K562 (cell line): ENCODE results near the gene SPTSSA. TPM values are rescaled to one million over a fixed set of nuclear protein-coding genes. Genes with fewer than 3 reads are reported as not detected.

Experiments used
- ADNP ChIP-seq: fragments of 200-800 bp; sonication (Bioruptor generic); IDR thresholded peaks from 2 replicates; pipeline ENCODE4 v1.6.1; 2016; ENCODE audit warnings: missing genetic modification characterization, missing compliant biosample characterization
- BRD4 ChIP-seq: fragments of 200-600 bp; sonication (generic); IDR thresholded peaks from 2 replicates; pipeline ENCODE4 v1.6.1; 2017; ENCODE audit warnings: inconsistent platforms
- CREB1 ChIP-seq, 2 experiments: sonication (generic) in 1 of 2; formaldehyde crosslinking in 1 of 2; IDR thresholded peaks; 2 replicates each; pipeline versions ENCODE4 v1.6.1 to v1.8.0; 2012 to 2022; ENCODE audit warnings: inconsistent platforms in 1 of 2, mild to moderate bottlenecking in 1 of 2, missing genetic modification reagents in 1 of 2, moderate library complexity in 1 of 2
- EZH2 ChIP-seq: IDR thresholded peaks from 2 replicates; pipeline ENCODE4 v1.6.1; 2012; ENCODE audit warnings: low read depth, mild to moderate bottlenecking, inconsistent platforms, low read length, borderline replicate concordance
- GATAD2B ChIP-seq: fragments of 450-650 bp; IDR thresholded peaks from 2 replicates; pipeline ENCODE4 v1.6.1; 2017; ENCODE audit warnings: mild to moderate bottlenecking, borderline replicate concordance
- GMEB1 ChIP-seq: fragments of 250-450 bp; sonication (Bioruptor Pico); IDR thresholded peaks from 2 replicates; pipeline ENCODE4 v1.4.0; 2020; ENCODE audit warnings: mild to moderate bottlenecking
- KLF1 ChIP-seq: fragments of 450-650 bp; IDR thresholded peaks from 2 replicates; pipeline ENCODE4 v1.6.1; 2016; ENCODE audit warnings: missing genetic modification characterization, missing compliant biosample characterization
- MEF2A ChIP-seq: IDR thresholded peaks from 2 replicates; pipeline ENCODE4 v1.6.1; 2011; ENCODE audit warnings: low read depth, mild to moderate bottlenecking, low read length, moderate library complexity; ENCODE audit not compliant: control insufficient read depth
- MLLT1 ChIP-seq, 2 experiments: fragments of 450-650 bp; IDR thresholded peaks; 2 replicates each; pipeline ENCODE4 v1.6.1; 2016
- MTA1 ChIP-seq: fragments of 450-650 bp; IDR thresholded peaks from 2 replicates; pipeline ENCODE4 v1.6.1; 2017; ENCODE audit warnings: borderline replicate concordance
- PHF21A ChIP-seq: fragments of 450-650 bp; IDR thresholded peaks from 2 replicates; pipeline ENCODE4 v1.6.1; 2017; ENCODE audit warnings: low read depth, borderline replicate concordance
- POLR2A ChIP-seq: fragments of 450-650 bp; conservative IDR thresholded peaks from 2 replicates; pipeline ENCODE4 v1.6.1; 2016
- RBBP5 ChIP-seq: fragments of 200-600 bp; sonication (generic); IDR thresholded peaks from 2 replicates; pipeline ENCODE4 v1.6.1; 2012; ENCODE audit warnings: borderline replicate concordance, mild to moderate bottlenecking, low read length, control low read depth, inconsistent platforms; ENCODE audit not compliant: insufficient read depth, poor library complexity, severe bottlenecking
- TAF1 ChIP-seq: IDR thresholded peaks from 2 replicates; pipeline ENCODE4 v1.6.1; 2011; ENCODE audit warnings: mild to moderate bottlenecking, low read length, moderate library complexity; ENCODE audit not compliant: insufficient read depth, control insufficient read depth, severe bottlenecking; ENCODE audit errors: extremely low read depth
- TBP ChIP-seq: optimal IDR thresholded peaks from 2 replicates; pipeline ENCODE3; 2011; ENCODE audit warnings: low read depth, low read length, improper control_type of control experiment
- THRAP3 ChIP-seq: fragments of 450-650 bp; IDR thresholded peaks from 2 replicates; pipeline ENCODE4 v1.6.1; 2016; ENCODE audit warnings: mild to moderate bottlenecking, inconsistent platforms, borderline replicate concordance
- YY1 ChIP-seq, 3 experiments: IDR thresholded peaks; 2 replicates each; pipeline ENCODE4 v1.6.1; 2011; ENCODE audit warnings: low read length in 2 of 3, mild to moderate bottlenecking in 2 of 3, moderate library complexity in 2 of 3, borderline replicate concordance in 1 of 3, control low read depth in 1 of 3, low read depth in 1 of 3; ENCODE audit not compliant: insufficient read depth in 3 of 3, insufficient replicate concordance in 2 of 3, control insufficient read depth in 1 of 3, insufficient read length in 1 of 3; ENCODE audit errors: extremely low read depth in 1 of 3
- ZBTB7A ChIP-seq: IDR thresholded peaks from 2 replicates; pipeline ENCODE4 v1.6.1; 2011; ENCODE audit warnings: low read depth, mild to moderate bottlenecking, low read length, moderate library complexity, borderline replicate concordance; ENCODE audit not compliant: control insufficient read depth
- ZNF431 ChIP-seq: sonication (generic); formaldehyde crosslinking; IDR thresholded peaks from 2 replicates; pipeline ENCODE4 v1.8.0; 2022; ENCODE audit warnings: mild to moderate bottlenecking, missing genetic modification reagents
- ZNF695 ChIP-seq: fragments of 450-650 bp; formaldehyde crosslinking; IDR thresholded peaks from 2 replicates; pipeline ENCODE4 v1.4.0; 2020; ENCODE audit warnings: mild to moderate bottlenecking, moderate library complexity
- ZNF79 ChIP-seq: fragments of 250-450 bp; sonication (Bioruptor Pico); IDR thresholded peaks from 2 replicates; pipeline ENCODE4 v1.4.0; 2020; ENCODE audit warnings: low read depth, mild to moderate bottlenecking, moderate library complexity
- polyA plus RNA-seq, 8 experiments: library from polyadenylated mRNA; depleted of rRNA in 4 of 8; stranded (reverse) in 5 of 8; unstranded in 3 of 8; fragments of >200 nt; fragmentation: Nextera tagmentation in 2 of 8; fragmentation: Illumina TruSeq in 1 of 8; extraction: Ambion mirVana in 2 of 8; extraction: Trizol in 1 of 8; gene quantifications; 2 replicates each; pipeline versions ENCODE4 v1.2.1 to v1.2.3, GENCODE V29; 2011 to 2014; ENCODE audit warnings: inconsistent platforms in 1 of 8, missing spikeins in 1 of 8
- total RNA-seq, 7 experiments: library from RNA; depleted of rRNA in 6 of 7; stranded (reverse); fragments of >200 nt in 6 of 7; fragmentation: Illumina TruSeq in 2 of 7; extraction: Trizol in 2 of 7; gene quantifications; 2 replicates each; pipeline versions ENCODE4 v1.2.1 to v1.2.3, GENCODE V29; 2011 to 2021; ENCODE audit warnings: low replicate concordance in 1 of 7

SPTSSA gene
- total and polyA plus RNA-seq, 9 of the 15 experiments (the other 6 are each of a cell fraction or from before 2014, with no cell fraction given): 6.8 to 35.7 (median 22.0) TPM

GRCh38 chr14:34462132-34462893 lies at the start of gene SPTSSA (continued):
- TF ChIP-seq MLLT1 (IDR thresholded peaks at IDR 0.05) (no peak), KLF1 (tag) (no peak), ZNF79 (no peak), YY1 (IDR thresholded peaks at IDR 0.05; ENCODE audit: borderline replicate concordance in 1 of 3, control insufficient read depth in 1 of 3, extremely low read depth in 1 of 3, insufficient read depth in 3 of 3, insufficient read length in 1 of 3, insufficient replicate concordance in 2 of 3, low read depth in 1 of 3, low read length in 2 of 3) (peak in 2 of 3 experiments; percentile 50 to 80), ADNP (no peak), POLR2A (peak; percentile 79), EZH2 (no peak), PHF21A (no peak), ZNF695 (CRISPR knock-in tag) (no peak), CREB1 (IDR thresholded peaks at IDR 0.05) (peak; percentile 12; the same call in 1 of the 2 replicates), CREB1 (CRISPR knock-in tag; IDR thresholded peaks at IDR 0.05) (0 out of 2 replicates have a peak, but pooled peaks have one; percentile 13), ZBTB7A (peak; percentile 76; the same call in 1 of the 2 replicates), THRAP3 (no peak), TBP (peak; percentile 93), MTA1 (0 out of 2 replicates have a peak, but pooled peaks have one; percentile 26), RBBP5 (peak; percentile 48), MEF2A (no peak), TAF1 (peak; percentile 68), GMEB1 (CRISPR knock-in tag) (no peak), GATAD2B (0 out of 2 replicates have a peak, but pooled peaks have one; percentile 26), BRD4 (no peak), ZNF431 (CRISPR knock-in tag) (no peak)
